Measurements from ENCODE around the gene TUBB4B.

Gene TUBB4B

GRCh38 chr9:137212520-137212919 lies 28.6 kb upstream of the TUBB4B start:
- DNase-seq (ENCODE audit: low read depth in 2 of 2) = no peak

DNA sequence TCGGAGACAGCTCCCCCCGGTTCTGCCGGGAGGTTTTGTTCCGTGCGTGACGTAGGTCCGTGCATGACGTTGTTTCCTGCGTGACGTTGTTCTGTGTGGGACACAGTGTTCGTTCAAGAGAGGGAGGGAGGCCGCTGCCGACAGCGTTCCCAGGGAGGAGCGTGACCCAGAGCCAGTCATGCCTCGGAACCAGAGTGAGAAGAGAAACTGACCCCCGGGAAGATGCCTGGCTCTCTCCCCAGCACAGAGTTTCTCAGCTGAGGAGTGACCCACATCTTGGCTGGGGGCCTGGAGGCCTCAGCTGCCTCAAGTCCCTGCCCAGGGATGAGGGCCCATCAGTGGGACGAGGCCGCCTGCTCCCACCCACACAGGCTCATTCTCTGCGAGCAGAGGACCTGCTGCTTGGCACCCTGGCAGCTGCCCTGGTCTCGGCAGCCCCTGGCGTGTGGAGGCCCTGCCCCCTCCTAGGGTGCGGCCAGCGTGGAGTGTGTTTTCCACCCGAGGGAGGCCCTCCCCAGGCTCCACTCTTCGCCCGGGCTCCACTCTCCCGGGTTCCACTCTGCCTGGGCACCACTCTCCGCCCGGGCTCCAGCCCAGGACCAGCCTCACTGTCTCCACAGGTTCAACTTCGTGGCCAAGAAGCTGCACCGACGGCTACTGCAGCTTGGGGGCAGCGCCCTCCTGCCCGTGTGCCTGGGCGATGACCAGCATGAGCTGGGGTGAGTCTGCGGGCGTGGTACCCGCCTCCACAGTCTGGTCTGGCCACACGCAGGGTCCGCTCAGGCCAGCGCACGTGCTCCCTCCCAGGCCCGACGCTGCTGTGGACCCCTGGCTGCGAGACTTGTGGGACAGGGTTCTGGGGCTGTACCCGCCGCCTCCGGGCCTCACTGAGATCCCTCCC lies 27.7 kb upstream of the TUBB4B start:
- DNase-seq (ENCODE audit: low read depth in 2 of 2) = no peak

GRCh38 chr9:137214620-137215019 lies 26.5 kb upstream of the TUBB4B start:
- DNase-seq (ENCODE audit: low read depth in 2 of 2) = no peak

DNA sequence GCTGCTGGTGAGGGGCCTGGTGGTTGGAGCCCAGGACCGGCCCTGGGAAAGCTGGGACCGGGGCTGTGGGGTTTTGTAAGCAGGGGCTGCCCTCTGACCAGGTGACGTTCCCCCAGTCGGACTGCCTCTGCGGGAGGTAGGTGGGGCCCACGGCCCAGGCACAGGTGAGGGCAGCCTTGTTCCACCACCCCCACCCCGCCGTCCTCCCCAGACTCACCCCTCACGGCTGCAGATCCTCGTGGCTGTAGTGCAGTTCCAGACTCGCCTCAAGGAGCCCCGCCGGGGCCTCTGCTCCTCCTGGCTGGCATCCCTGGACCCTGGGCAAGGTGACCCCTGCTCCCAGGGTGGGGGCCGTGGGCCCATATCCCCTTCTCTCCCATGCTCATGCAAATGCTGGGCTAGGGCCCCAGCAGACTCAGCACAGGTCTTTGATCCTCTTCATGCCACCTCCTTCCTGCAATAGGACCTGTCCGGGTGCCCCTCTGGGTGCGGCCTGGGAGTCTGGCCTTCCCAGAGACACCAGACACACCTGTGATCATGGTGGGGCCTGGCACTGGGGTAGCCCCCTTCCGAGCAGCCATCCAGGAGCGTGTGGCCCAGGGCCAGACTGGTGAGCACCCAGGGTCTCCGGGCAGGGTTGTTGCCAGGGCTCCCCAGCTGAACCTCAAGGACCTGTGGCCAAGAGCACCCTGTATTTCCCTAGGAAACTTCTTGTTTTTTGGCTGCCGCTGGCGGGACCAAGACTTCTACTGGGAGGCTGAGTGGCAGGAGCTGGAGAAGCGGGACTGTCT lies 25.7 kb upstream of the TUBB4B start:
- no peak for DNase-seq (ENCODE audit: low read depth in 2 of 2)

DNA sequence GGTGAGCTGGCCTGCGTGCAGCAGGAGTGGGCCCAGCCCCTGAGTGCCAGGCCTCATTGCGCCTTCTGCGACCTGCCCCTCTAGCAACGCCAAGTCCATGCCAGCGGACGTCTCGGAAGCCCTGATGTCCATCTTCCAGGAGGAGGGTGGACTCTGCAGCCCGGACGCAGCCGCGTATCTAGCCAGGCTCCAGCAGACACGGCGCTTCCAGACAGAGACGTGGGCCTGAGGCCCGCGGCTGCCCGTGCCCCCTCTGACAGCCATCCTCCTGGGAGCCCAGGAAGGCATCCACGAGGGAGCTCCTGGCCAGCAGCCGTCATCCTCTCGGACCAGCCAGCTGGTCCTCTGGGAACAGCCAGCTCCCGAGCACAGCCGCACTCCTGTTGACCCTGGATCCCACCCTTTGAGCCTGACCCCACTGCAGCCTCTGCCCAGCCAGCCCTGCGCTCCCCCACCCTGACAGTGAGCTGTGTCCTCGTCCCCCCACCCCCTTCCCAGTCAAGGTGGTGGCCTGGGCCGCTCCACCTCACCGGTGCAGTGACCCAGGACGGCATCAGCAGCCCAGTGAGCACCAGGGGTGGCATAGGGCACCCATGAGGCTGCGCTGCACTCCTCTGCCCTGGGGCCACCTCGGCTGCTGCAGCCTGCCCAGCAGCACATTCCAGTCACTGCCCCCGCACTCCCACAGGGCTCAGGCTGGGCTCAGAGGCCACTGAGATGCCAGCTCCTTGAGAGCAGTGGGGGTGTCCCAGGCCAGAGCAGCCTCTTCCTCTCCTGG lies 24.7 kb upstream of the TUBB4B start:
- no peak for DNase-seq (ENCODE audit: low read depth in 2 of 2)

GRCh38 chr9:137217276-137218211 lies 23.5 kb upstream of the TUBB4B start:
- DNase-seq (ENCODE audit: low read depth in 2 of 2) = no peak

DNA sequence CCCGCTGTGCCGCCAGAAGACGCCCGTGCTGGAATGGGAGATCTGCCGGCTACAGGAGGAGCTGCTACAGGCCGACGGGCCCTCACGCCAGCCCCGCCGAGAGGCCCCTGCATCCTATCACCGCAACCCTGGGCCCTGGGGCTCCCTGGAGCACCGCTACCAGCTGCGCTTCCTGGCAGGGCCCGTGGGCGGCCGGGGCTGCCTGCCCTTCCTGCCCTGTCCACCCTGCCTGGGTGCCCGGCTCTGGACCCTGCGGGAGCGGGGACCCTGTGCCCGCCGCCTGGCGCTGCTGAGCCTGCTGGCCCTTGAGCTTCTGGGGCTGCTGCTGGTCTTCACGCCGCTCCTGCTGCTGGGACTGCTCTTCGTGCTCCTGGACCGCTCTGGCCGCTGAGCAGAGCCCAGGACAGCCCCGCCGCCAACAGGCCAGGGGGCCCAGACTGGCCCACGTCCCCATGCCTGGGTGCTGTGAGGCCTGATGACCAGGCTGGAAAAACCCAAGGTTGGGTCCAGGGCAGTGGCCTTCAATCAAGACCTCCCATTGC lies 22.8 kb upstream of the TUBB4B start:
- no peak for DNase-seq (ENCODE audit: low read depth in 2 of 2)

DNA sequence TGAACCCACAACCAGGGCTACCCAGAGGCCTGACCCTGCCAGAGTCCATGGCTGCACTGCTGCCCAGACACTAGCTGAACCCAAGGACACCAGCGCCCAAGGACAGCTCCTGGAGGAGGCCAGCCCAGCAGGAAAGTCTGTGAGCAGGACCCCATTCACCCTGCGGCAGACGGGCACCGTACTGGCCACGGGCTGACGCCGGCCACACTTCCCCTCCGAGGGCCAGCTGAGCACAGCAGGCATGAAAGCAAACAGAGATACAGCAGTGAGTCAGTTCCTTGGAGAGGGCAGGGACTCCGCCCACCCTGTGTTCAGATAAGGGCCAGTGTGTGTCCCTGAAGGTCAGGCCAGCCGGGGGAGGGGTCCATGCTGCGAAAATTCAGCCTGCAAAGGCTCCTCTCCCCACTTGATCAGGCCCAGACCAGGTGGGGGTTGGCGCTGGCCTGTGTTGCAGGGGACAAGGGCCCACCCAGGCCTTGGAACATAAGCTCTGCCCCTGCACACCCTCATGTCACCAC lies 22.3 kb upstream of the TUBB4B start:
- no peak for DNase-seq (ENCODE audit: low read depth in 2 of 2)

DNA sequence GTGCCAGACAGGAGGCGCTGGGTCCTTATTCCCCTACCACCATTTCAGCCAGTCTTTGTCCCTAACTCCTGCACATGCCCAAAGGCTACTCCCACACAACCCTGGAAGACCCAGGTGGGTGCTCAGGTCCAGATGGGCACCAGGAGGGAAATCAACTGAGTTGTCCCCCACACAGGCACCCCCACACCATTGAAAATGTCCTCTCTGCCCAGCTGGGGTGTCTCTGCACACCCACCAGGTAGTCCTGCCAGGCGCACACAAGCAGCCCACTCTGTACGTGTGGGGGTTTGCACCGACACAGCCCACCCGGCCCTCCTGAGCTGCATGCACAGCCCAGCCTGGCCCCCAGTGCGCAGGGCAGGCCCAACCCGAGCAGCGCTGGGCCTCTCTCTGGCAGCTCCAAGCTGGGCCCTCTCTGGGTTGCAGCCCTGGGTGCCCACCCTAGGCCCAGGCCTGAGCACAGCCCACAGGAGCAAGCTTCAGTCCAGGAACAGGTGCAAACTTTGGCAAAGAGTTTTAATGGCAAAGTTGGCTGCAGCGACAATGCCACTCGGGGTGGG lies 21.2 kb upstream of the TUBB4B start:
- DNase-seq (ENCODE audit: low read depth in 2 of 2) = no peak

- DNase-seq (ENCODE audit: low read depth in 2 of 2) = no peak
Measured at GRCh38 chr9:137220317-137221094, 20.6 kb upstream of the TUBB4B start.

DNA sequence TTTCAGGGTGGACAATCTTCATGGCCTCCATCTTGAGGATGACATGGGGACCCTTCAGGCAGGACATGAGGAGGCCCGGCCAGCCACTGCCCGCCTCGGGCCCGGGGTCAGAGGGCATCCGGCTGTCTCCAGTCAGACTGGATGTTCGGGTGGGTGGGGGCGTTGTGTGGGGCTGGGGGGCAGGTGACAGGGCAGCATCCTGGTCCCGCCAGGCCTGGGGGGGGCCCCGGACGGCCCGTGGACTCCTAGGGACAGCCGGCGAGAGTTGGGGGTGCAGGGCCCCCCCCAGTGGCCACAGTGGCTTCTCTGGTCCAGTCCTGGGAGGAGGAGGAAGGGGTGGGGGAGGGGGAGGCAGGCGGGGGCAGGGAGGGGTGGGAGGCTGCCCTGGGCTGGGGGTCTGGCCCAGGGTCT lies 20.0 kb upstream of the TUBB4B start:
- DNase-seq (ENCODE audit: low read depth in 2 of 2) = no peak

GRCh38 chr9:137221506-137222111 lies 19.5 kb upstream of the TUBB4B start:
- DNase-seq (ENCODE audit: low read depth in 2 of 2) = no peak

GRCh38 chr9:137222190-137223077 lies 18.7 kb upstream of the TUBB4B start, which contains the start of gene RNF208:
Gene RNF208 (minus strand): TSS chr9:137222240. CDS start chr9:137221212, 1,028 bp downstream.
- no peak for DNase-seq (ENCODE audit: low read depth in 2 of 2)

DNA sequence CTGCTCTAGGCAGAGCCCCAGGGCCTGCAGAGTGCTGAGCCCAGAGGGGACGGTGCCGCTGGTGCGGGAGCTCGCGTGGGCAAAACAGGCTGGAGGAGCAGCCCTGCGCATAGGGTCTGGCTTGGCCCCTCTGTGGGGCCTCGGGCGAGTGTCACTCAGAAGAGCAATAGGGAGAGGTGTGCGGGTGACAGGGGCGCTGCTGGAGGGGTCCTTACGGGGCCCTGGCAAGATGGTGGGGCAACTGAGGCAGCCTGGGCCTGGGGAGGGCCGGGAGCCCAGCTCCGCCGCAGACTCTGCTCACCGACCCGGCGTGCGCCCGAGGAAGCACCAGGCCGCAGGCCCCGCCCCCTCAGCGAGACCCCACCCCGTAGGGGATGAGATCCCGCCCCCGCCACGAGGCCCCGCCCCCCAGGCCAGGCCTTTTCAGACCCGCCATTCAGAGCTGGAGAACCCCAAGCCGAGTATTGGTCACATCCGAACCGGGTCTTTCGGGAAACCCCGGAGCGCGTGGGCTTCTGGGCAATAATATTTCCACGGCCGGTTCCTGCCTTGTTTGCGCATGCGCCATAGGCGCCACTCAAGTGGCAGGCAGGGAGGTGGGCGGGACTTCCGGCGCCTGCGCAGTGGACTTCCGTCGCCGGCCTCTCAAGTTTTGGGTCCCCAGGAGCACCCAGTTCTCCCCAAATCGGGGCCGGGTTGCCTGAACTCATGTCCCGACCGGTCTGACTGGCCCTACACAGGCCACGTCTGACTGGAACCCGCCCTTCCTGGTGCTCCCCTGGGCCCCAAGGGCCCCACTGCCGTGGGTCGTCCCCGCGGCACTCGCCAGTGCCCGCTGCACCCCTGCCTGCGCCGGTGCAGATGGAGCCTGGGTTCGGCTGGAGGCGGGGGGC lies 17.8 kb upstream of the TUBB4B start:
- peak; percentile 96 to 98 for DNase-seq (ENCODE audit: low read depth in 2 of 2)

- DNase-seq (ENCODE audit: low read depth in 2 of 2) = no peak
Measured at GRCh38 chr9:137224830-137225694, 16.0 kb upstream of the TUBB4B start, which contains the start of gene CYSRT1. Gene CYSRT1 (plus strand): TSS chr9:137225174. CDS start chr9:137225622, 448 bp downstream.
